Measurements from ENCODE around the gene NCOA5.
"Not testable (repeated sequence)": the region's sequence is repeated elsewhere in the genome, so short reads cannot be mapped to it uniquely, and the experiment has no call there.

NCOA5 gene

GRCh38 chr20:46112430-46113112, 22.8 kb upstream of the NCOA5 start:
- no peak for TF ChIP-seq ZNF274 (IDR thresholded peaks at IDR 0.05; ENCODE audit: low read depth, low read length)
- no peak overlapping the region for H3K4me3 ChIP-seq (ENCODE audit: low read length)

DNA sequence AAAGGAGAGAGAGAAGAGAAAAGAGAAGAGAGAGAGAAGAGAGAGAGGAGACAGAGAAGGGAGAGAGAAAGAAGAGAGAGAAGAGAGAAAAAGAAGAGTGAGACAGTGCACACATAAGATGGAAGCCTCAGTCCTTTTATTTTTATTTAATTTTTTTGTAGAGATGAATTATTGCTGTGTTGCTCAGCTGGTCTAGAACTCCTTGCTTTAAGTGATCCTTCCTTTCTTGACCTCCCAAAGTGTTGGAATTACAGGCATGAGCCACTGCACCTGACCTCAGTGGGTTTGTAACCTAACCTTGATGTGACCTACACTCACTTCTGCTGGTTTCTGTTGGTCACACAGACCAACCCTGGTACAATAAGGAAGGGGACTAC, 22.1 kb upstream of the NCOA5 start:
- no peak for TF ChIP-seq ZNF274 (IDR thresholded peaks at IDR 0.05; ENCODE audit: low read depth, low read length)
- no peak overlapping the region for H3K4me3 ChIP-seq (ENCODE audit: low read length)

DNA sequence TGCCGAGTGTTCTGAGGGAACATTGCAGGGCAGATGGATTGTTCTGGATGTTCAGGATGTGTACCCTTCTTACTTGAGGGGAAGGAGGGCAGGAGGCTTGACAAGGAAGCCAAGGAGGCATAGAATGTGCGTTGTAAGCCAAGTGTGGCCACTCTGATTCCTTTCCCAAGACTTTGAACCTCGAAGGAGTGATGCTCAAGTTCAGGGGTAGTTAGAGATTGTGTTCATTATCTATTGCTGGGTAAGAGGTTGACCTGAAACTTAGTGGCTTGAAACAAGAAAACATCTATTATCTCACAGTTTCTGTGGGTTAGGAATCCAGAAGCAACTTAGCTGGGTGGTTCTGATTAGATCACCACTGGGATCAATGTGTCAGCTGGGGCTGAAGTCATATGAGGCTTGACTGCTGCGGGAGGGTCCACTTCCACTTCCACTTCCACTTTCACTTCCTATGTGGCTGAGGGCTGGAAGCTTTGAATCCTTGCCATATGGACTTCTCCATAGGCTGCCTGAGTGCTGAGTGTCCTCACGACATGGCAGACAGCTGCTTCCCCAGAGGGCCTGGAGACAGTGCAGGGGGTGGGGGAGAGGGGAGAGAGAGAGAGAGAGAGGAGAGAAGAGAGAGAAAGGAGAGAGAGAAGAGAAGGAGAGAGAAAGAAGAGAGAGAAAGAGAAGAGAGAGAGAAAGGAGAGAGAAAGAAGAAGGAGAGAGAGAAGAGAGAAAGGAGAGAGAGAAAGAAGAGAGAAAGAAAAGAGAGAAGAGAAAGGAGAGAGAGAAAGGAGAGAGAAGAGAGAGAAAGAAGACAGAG, 21.5 kb upstream of the NCOA5 start:
- no peak for TF ChIP-seq ZNF274 (IDR thresholded peaks at IDR 0.05; ENCODE audit: low read depth, low read length)
- H3K4me3 ChIP-seq (ENCODE audit: low read length) = peak overlapping the region; percentile 10; the same call in 1 of the 2 replicates

GRCh38 chr20:46108976-46109375, 19.2 kb upstream of the NCOA5 start:
- no peak overlapping the region; the same call in 1 of the 2 replicates for H3K4me3 ChIP-seq (ENCODE audit: low read length)
- no peak for TF ChIP-seq ZNF274 (IDR thresholded peaks at IDR 0.05; ENCODE audit: low read depth, low read length)

DNA sequence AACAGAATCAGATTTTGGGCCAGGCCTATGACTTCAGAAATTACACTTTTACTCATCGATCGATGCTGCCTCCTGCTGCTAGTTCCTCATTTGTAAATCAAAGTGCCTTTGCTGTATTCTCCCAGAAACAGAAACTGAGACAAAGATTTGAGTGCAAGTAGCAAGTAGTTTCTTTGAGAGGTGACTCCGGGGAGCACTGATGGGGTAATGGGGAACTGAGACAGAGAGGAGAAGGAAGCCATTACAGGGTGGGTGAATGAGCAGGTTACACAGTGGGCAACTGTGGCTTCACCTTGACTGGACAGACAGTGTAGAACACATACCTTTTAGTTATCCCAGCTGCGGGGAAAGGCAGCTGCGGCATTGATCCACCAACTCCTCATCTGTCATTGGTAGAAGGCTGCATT, 18.7 kb upstream of the NCOA5 start:
- TF ChIP-seq ZNF274 (IDR thresholded peaks at IDR 0.05; ENCODE audit: low read depth, low read length) = no peak

GRCh38 chr20:46107061-46107460, 17.3 kb upstream of the NCOA5 start:
- TF ChIP-seq ZNF274 (IDR thresholded peaks at IDR 0.05; ENCODE audit: low read depth, low read length) = no peak

More for the DNA sequence above, 18.7 kb upstream of the NCOA5 start:
- H3K4me3 ChIP-seq (ENCODE audit: low read length) = no peak overlapping the region; the same call in 1 of the 2 replicates

GRCh38 chr20:46104262-46104661, 14.5 kb upstream of the NCOA5 start:
- TF ChIP-seq ZNF274 (IDR thresholded peaks at IDR 0.05; ENCODE audit: low read depth, low read length) = no peak
- no peak overlapping the region for H3K4me3 ChIP-seq (ENCODE audit: low read length)

More at GRCh38 chr20:46107061-46107460, 17.3 kb upstream of the NCOA5 start:
- H3K4me3 ChIP-seq (ENCODE audit: low read length) = no peak overlapping the region

GRCh38 chr20:46102940-46103339, 13.2 kb upstream of the NCOA5 start:
- TF ChIP-seq ZNF274 (IDR thresholded peaks at IDR 0.05; ENCODE audit: low read depth, low read length) = no peak
- no peak overlapping the region for H3K4me3 ChIP-seq (ENCODE audit: low read length)

DNA sequence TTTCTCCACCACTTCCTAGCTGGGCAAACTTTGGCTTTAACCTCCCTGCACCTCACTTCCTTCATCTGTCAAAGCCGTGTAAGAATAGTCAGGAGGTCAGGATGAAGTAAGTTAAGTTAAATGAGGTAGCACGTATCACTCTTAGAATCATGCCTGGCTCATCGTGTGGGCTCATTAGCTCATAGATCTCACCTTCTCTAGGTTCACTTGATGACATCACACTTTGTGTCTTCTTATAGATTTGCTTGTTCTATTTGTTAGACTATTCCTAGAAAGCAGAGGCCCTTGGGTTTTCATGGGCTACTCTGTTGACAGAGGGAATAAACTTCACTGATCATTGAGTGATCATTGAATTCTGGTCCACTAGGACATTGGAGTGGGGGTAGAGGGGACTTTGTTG, 12.2 kb upstream of the NCOA5 start:
- H3K4me3 ChIP-seq (ENCODE audit: low read length) = no peak overlapping the region
- TF ChIP-seq ZNF274 (IDR thresholded peaks at IDR 0.05; ENCODE audit: low read depth, low read length) = no peak

DNA sequence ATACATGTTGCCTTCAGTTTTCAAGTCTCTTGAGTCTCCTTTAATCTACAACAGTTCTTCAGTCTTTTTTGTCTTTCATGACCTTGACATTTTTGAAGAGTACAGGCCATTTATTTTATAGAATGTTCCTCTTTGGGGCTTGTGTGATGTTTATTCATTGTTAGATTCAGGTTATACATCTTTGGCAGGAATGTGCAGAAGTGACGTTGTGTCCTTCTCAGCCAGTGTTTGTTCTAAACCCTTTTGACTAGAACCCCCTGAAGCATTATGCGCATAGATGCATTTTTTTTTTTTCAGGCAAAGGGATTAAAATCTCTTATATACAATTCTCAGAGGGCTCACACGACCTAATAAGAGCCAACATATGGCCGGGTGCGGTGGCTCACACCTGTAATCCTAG, 11.2 kb upstream of the NCOA5 start:
- no peak for TF ChIP-seq ZNF274 (IDR thresholded peaks at IDR 0.05; ENCODE audit: low read depth, low read length)
- no peak overlapping the region for H3K4me3 ChIP-seq (ENCODE audit: low read length)

- H3K4me3 ChIP-seq (ENCODE audit: low read length) = not testable (repeated sequence)
Observed at GRCh38 chr20:46100444-46100843, 10.7 kb upstream of the NCOA5 start.

DNA sequence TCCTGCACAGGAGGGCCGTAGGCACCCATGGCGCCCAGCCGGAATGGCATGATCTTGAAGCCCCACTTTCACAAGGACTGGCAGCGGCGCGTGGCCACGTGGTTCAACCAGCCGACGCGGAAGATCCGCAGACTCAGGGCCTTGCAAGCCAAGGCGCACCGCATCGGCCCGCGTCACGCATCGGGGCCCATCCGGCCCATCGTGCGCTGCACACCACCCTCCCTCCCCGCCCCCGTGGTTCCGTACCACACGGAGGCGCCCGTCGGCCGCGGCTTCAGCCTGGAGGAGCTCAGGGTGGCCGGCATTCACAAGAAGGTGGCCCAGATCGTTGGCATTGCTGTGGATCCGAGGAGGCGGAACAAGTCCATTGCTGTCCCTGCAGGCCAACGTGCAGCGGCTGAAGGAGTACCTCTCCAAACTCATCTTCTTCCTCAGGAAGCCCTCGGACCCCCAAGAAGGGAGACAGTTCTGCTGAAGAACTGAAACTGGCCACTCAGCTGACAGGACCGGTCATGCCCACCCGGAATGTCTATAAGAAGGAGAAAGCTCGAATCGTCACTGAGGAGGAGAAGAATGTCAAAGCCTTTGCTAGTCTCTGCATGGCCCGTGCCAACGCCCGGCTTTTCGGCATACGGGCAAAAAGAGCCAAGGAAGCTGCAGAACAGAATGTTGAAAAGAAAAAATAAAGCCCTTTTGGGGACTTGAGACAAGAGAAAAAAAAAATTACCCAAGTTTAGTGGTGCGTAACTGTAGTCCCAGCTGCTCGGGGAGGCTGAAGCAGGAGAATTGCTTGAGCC, 9.9 kb upstream of the NCOA5 start:
- H3K4me3 ChIP-seq (ENCODE audit: low read length) = no peak overlapping the region; the same call in 1 of the 2 replicates
- TF ChIP-seq ZNF274 (IDR thresholded peaks at IDR 0.05; ENCODE audit: low read depth, low read length) = no peak

DNA sequence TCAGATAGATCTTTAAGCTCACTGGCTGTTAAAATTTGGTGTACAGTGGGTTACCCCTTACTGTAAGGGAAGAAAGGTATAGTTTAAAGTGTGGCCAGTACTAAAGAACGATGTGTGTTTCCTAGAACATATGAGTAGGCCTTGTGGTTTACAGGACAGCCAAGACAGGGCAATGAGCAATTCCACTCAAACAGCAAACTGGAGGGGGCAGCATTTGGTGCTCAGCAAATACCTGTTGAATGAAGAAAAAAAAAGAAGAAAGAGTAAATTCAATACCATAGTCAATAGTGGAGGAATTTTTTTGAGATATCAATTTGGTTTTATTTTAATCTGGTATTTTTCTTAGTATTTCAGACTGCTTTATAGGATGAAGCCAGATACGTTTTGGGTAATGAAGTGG, 3.8 kb upstream of the NCOA5 start:
- H3K4me3 ChIP-seq (ENCODE audit: low read length) = no peak overlapping the region
- no peak for TF ChIP-seq ZNF274 (IDR thresholded peaks at IDR 0.05; ENCODE audit: low read depth, low read length)

- not testable (repeated sequence) for H3K4me3 ChIP-seq (ENCODE audit: low read length)
Observed at GRCh38 chr20:46091622-46092535, 2.1 kb upstream of the NCOA5 start.

All from GM08714 (cell line).